K562 (cell line): ENCODE measurements around the gene PRSS53. TPM values are rescaled to one million over a fixed set of nuclear protein-coding genes. Genes with fewer than 3 reads are reported as not detected.

ENCODE experiments used
- NR2C2 ChIP-seq, 2 experiments: fragments of 200-800 bp in 1 of 2; sonication (Bioruptor generic) in 1 of 2; sonication (generic) in 1 of 2; formaldehyde crosslinking in 1 of 2; IDR thresholded peaks; 2 replicates each; pipeline versions ENCODE4 v1.6.1 to v1.8.0; 2016 to 2022; ENCODE audit warnings: mild to moderate bottlenecking in 1 of 2, missing compliant biosample characterization in 1 of 2, missing genetic modification characterization in 1 of 2, missing genetic modification reagents in 1 of 2
- PHF8 ChIP-seq: fragments of 200-600 bp; sonication (generic); IDR thresholded peaks from 2 replicates; pipeline ENCODE4 v1.6.1; 2012; ENCODE audit warnings: mixed run types, mild to moderate bottlenecking, inconsistent platforms, low read length, moderate library complexity, borderline replicate concordance
- POLR2G ChIP-seq: fragments of 200-400 bp; formaldehyde crosslinking; IDR thresholded peaks from 2 replicates; pipeline ENCODE4 v1.6.1; 2017; ENCODE audit warnings: low read depth, mild to moderate bottlenecking, antibody characterized with exemption, low read length, moderate library complexity
- polyA plus RNA-seq, 8 experiments: library from polyadenylated mRNA; depleted of rRNA in 4 of 8; stranded (reverse) in 5 of 8; unstranded in 3 of 8; fragments of >200 nt; fragmentation: Nextera tagmentation in 2 of 8; fragmentation: Illumina TruSeq in 1 of 8; extraction: Ambion mirVana in 2 of 8; extraction: Trizol in 1 of 8; gene quantifications; 2 replicates each; pipeline versions ENCODE4 v1.2.1 to v1.2.3, GENCODE V29; 2011 to 2014; ENCODE audit warnings: inconsistent platforms in 1 of 8, missing spikeins in 1 of 8
- total RNA-seq, 7 experiments: library from RNA; depleted of rRNA in 6 of 7; stranded (reverse); fragments of >200 nt in 6 of 7; fragmentation: Illumina TruSeq in 2 of 7; extraction: Trizol in 2 of 7; gene quantifications; 2 replicates each; pipeline versions ENCODE4 v1.2.1 to v1.2.3, GENCODE V29; 2011 to 2021; ENCODE audit warnings: low replicate concordance in 1 of 7
- TF ChIP-seq, protein P1 (sequence below), 2 experiments: fragments of 450-650 bp in 1 of 2; sonication (generic) in 1 of 2; formaldehyde crosslinking in 1 of 2; IDR thresholded peaks; 2 replicates each; pipeline versions ENCODE4 v1.7.1 to v1.9.0; 2016 to 2022; ENCODE audit warnings: inconsistent platforms in 1 of 2, mild to moderate bottlenecking in 1 of 2, missing genetic modification reagents in 1 of 2
- TF ChIP-seq, protein P2 (sequence below), 2 experiments: fragments of 450-650 bp; IDR thresholded peaks; 2 replicates each; pipeline ENCODE4 v1.6.1; 2016; ENCODE audit warnings: mild to moderate bottlenecking in 2 of 2, borderline replicate concordance in 1 of 2, low read depth in 1 of 2, moderate library complexity in 1 of 2
- TF ChIP-seq, protein P3 (sequence below): fragments of 450-650 bp; formaldehyde crosslinking; IDR thresholded peaks from 2 replicates; pipeline ENCODE4 v1.4.0; 2020; ENCODE audit warnings: mild to moderate bottlenecking, moderate library complexity

PRSS53 gene
- total and polyA plus RNA-seq, 9 of the 15 experiments (the other 6 are each of a cell fraction or from before 2014, with no cell fraction given), result 0.40 to 1.9 (median 0.78) TPM; not detected in 2

DNA sequence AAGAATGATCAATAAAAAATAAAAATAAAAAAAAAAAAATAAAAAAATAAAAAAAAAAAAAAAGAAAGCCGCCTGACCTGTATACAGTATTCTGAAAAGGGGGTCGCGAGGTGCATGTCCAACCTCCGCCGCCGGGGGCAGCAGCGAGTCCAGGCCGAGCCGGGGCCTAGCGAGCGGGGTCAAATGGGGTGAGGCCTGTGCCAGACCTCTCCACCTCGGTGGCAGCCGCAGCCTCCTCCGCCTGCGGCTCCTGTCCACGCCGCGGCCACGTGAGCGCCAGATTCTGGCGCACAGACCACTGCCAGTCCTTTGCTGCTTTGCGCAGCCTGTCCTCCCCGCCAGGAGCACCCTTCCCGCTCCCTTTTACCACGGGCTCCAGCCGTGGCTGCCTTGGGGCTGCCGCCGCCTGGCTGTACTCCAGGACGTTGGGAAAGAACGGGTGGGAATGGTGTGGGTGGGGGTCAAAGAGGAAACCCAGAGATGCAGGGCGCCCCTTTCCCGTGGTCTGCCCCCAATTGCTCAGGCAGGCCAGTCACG is 17.0 kb upstream of the PRSS53 start (continued):
- TF ChIP-seq, protein P1, sequence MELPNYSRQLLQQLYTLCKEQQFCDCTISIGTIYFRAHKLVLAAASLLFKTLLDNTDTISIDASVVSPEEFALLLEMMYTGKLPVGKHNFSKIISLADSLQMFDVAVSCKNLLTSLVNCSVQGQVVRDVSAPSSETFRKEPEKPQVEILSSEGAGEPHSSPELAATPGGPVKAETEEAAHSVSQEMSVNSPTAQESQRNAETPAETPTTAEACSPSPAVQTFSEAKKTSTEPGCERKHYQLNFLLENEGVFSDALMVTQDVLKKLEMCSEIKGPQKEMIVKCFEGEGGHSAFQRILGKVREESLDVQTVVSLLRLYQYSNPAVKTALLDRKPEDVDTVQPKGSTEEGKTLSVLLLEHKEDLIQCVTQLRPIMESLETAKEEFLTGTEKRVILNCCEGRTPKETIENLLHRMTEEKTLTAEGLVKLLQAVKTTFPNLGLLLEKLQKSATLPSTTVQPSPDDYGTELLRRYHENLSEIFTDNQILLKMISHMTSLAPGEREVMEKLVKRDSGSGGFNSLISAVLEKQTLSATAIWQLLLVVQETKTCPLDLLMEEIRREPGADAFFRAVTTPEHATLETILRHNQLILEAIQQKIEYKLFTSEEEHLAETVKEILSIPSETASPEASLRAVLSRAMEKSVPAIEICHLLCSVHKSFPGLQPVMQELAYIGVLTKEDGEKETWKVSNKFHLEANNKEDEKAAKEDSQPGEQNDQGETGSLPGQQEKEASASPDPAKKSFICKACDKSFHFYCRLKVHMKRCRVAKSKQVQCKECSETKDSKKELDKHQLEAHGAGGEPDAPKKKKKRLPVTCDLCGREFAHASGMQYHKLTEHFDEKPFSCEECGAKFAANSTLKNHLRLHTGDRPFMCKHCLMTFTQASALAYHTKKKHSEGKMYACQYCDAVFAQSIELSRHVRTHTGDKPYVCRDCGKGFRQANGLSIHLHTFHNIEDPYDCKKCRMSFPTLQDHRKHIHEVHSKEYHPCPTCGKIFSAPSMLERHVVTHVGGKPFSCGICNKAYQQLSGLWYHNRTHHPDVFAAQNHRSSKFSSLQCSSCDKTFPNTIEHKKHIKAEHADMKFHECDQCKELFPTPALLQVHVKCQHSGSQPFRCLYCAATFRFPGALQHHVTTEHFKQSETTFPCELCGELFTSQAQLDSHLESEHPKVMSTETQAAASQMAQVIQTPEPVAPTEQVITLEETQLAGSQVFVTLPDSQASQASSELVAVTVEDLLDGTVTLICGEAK (IDR thresholded peaks at IDR 0.05), result 0 out of 2 replicates have a peak, but pooled peaks have one; percentile 33
- TF ChIP-seq, protein P1 (CRISPR knock-in tag; IDR thresholded peaks at IDR 0.05), result no peak
- TF ChIP-seq, protein P2, sequence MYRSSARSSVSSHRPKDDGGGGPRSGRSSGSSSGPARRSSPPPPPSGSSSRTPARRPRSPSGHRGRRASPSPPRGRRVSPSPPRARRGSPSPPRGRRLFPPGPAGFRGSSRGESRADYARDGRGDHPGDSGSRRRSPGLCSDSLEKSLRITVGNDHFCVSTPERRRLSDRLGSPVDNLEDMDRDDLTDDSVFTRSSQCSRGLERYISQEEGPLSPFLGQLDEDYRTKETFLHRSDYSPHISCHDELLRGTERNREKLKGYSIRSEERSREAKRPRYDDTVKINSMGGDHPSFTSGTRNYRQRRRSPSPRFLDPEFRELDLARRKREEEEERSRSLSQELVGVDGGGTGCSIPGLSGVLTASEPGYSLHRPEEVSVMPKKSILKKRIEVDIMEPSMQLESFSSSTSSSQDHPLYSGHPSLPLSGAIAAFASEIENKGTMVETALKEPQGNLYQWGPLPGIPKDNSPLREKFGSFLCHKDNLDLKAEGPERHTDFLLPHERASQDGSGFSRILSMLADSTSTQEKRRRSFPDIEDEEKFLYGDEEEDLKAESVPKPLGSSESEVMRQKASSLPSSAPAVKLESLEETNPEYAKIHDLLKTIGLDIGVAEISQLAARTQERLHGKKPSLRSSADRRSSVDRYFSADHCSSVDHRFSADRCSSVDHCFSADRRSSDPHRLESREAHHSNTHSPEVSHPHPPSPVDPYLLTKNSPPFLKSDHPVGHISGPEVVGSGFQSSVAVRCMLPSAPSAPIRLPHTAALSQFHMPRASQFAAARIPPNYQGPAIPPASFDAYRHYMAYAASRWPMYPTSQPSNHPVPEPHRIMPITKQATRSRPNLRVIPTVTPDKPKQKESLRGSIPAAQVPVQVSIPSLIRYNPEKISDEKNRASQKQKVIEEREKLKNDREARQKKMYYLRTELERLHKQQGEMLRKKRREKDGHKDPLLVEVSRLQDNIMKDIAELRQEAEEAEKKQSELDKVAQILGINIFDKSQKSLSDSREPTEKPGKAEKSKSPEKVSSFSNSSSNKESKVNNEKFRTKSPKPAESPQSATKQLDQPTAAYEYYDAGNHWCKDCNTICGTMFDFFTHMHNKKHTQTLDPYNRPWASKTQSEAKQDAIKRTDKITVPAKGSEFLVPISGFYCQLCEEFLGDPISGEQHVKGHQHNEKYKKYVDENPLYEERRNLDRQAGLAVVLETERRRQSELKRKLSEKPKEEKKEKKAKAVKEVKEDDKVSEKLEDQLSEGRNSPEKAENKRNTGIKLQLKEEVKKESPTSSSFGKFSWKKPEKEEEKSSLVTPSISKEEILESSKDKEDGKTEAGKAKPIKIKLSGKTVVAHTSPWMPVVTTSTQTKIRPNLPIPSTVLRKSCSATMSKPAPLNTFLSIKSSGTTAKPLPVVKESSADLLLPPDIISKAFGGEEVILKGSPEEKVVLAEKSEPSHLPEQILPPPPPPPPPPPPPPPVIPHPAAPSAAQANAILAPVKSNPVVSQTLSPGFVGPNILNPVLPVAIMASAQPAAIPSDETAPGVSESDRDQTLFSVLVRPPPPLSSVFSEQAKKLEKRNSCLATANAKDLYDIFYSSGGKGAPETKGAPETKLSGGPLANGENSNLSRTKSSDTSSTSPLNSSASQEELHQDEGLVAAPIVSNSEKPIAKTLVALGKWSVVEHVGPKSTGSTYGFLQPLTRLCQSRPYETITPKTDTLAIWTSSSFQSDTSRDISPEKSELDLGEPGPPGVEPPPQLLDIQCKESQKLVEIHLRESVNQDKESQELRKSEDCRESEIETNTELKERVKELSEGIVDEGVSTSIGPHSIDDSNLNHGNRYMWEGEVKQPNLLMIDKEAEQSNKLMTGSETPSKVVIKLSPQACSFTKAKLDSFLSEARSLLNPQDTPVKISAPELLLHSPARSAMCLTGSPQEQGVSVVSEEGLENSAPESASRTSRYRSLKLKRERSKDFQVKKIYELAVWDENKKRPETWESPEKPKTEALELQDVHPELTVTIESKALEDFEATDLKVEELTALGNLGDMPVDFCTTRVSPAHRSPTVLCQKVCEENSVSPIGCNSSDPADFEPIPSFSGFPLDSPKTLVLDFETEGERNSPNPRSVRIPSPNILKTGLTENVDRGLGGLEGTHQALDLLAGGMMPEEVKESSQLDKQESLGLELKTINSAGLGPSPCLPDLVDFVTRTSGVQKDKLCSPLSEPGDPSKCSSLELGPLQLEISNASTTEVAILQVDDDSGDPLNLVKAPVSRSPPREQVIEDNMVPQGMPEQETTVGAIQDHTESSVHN (IDR thresholded peaks at IDR 0.05; ENCODE audit: borderline replicate concordance in 1 of 2, low read depth in 1 of 2), result peak in 1 of 2 experiments; percentile 41; a peak in 1 of 4 replicates
- TF ChIP-seq POLR2G (peak; percentile 84), NR2C2 (CRISPR knock-in tag; IDR thresholded peaks at IDR 0.05) (0 out of 2 replicates have a peak, but pooled peaks have one; percentile 26), NR2C2 (tag; IDR thresholded peaks at IDR 0.05) (peak; percentile 70), PHF8 (peak; percentile 44; the same call in 1 of the 2 replicates)
- TF ChIP-seq, protein P3, sequence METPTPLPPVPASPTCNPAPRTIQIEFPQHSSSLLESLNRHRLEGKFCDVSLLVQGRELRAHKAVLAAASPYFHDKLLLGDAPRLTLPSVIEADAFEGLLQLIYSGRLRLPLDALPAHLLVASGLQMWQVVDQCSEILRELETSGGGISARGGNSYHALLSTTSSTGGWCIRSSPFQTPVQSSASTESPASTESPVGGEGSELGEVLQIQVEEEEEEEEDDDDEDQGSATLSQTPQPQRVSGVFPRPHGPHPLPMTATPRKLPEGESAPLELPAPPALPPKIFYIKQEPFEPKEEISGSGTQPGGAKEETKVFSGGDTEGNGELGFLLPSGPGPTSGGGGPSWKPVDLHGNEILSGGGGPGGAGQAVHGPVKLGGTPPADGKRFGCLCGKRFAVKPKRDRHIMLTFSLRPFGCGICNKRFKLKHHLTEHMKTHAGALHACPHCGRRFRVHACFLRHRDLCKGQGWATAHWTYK, result peak; percentile 94
